Heart left ventricle (tissue), 16 donors: Measurements from ENCODE around the gene PARN. TPM values are rescaled to one million over a fixed set of nuclear protein-coding genes. Genes with fewer than 3 reads are reported as not detected.

ENCODE experiments used
- ATAC-seq, 4 donors: fragments of 200-7000 bp; cut with Tn5 transposase; one replicate each; pipeline ENCODE4 v1.9.1; 2020 to 2022; ENCODE audit warnings: moderate library complexity in 4 of 4, mild to moderate bottlenecking in 3 of 4, moderate number of reproducible peaks in 1 of 4
- DNase-seq, 5 donors: peaks; one replicate each; pipeline ENCODE4 v3.0.0-alpha.2; 2020
- H3K27ac ChIP-seq, 12 donors: fragments of 200-600 bp; sonication (generic) in 4 of 12; one replicate each; pipeline versions ENCODE4 v1.5.0 to v1.8.0; 2016 to 2022; ENCODE audit warnings: mild to moderate bottlenecking in 2 of 12
- H3K27me3 ChIP-seq, 9 donors: fragments of 200-600 bp; sonication (generic) in 2 of 9; one replicate each; pipeline versions ENCODE4 v1.5.1 to v1.8.0; 2016 to 2022; ENCODE audit warnings: mild to moderate bottlenecking in 3 of 9
- H3K36me3 ChIP-seq, 9 donors: fragments of 200-600 bp; sonication (generic) in 2 of 9; one replicate each; pipeline versions ENCODE4 v1.5.0 to v1.8.0; 2018 to 2022; ENCODE audit warnings: mild to moderate bottlenecking in 2 of 9
- H3K4me1 ChIP-seq, 12 donors: fragments of 200-600 bp; sonication (generic) in 4 of 12; one replicate each; pipeline versions ENCODE4 v1.5.0 to v1.8.0; 2016 to 2022; ENCODE audit warnings: mild to moderate bottlenecking in 3 of 12
- H3K4me3 ChIP-seq, 12 donors: fragments of 200-600 bp; sonication (generic) in 4 of 12; one replicate each; pipeline versions ENCODE4 v1.5.0 to v1.8.0; 2017 to 2022; ENCODE audit warnings: mild to moderate bottlenecking in 9 of 12, moderate library complexity in 4 of 12
- H3K9me3 ChIP-seq, 12 donors: fragments of 200-600 bp; sonication (generic) in 4 of 12; one replicate each; pipeline versions ENCODE4 v1.5.0 to v1.8.0; 2016 to 2022; ENCODE audit warnings: mild to moderate bottlenecking in 1 of 12
- POLR2A ChIP-seq, 2 donors: fragments of 450-650 bp; IDR thresholded peaks; one replicate each; pipeline ENCODE4 v1.6.1; 2017; ENCODE audit warnings: antibody characterized with exemption in 2 of 2, mild to moderate bottlenecking in 2 of 2, moderate library complexity in 2 of 2
- WGBS, 4 donors: extraction: QIAGEN DNeasy Blood & Tissue Kit in 2 of 4; methylation state at CpG; one replicate each; pipeline versions ENCODE4 v1.1.5 to v1.1.7; 2013 to 2018; 5-methylcytosine and 5-hydroxymethylcytosine counted together
- intact Hi-C, 10 donors: fragments of 100-400 bp; cut with DNase I; formaldehyde crosslinking; loops; one replicate each; pipeline versions ENCODE4 v1.11.1 to v1.14.2; 2022
- polyA plus RNA-seq, 2 donors: library from polyadenylated mRNA; stranded (reverse); fragments of 200-250 nt; gene quantifications; one replicate each; pipeline ENCODE4 v1.2.3, GENCODE V29; 2013
- total RNA-seq, 9 donors: library from RNA; depleted of rRNA in 2 of 9; stranded (reverse); fragments of >200 nt in 2 of 9; fragmentation: NEBNext Ultra II Directional in 3 of 9; extraction: Animal tissue kit (Norgen Biotek cat#: 25700) in 3 of 9; gene quantifications; one replicate each; pipeline versions ENCODE4 v1.1.0 to v1.2.4, GENCODE V29; 2016 to 2023
- TF ChIP-seq, protein P1 (sequence below), 12 donors: fragments of 200-600 bp; sonication (generic) in 4 of 12; IDR thresholded peaks; one replicate each; pipeline versions ENCODE4 v1.5.0 to v1.8.0; 2018 to 2022; ENCODE audit warnings: antibody characterized with exemption in 12 of 12, mild to moderate bottlenecking in 5 of 12
- donor health status: ischemic (EF 13 %, LVEDD 7.1; RV severe dilation, severe dysfunction).
- donor health status: healthy with polysubstance abuse.
- donor health status: DM: no; HTN: yes; CAD: no.
- donor health status: DM: no; HTN: no; CAD: no.
- donor health status: ischemic (EF 25% LVEDD 6.9; RV normal size, moderate dysfunction).
- donor health status: ischemic (EF 25% LVEDD 5.7; RV mildly dilated, moderate dysfunction).
- donor health status: healthy.
- donor health status: DM: yes; HTN: yes; CAD: no.
- donor health status: ischemic (EF 35%, LVEDD 5.7; RV mildly dilated, moderate dysfunction).
- donor health status: nonischemic (EF 11% LVEDD 7.7; RV severe dilation, severe dysfunction).
- donor health status: DM: yes; HTN: yes; CAD: no.
- donor health status: PGD.
- donor health status: ischemic (EF 29% LVEDD 5.4; RV normal size, mild dysfunction).
- donor health status: nonischemic (EF 23%, LVEDD 6.1; RV moderate dilation, normal function).

Gene PARN
- total and polyA plus RNA-seq, 11 donors: 7.7 to 25.9 (median 19.8) TPM

DNA sequence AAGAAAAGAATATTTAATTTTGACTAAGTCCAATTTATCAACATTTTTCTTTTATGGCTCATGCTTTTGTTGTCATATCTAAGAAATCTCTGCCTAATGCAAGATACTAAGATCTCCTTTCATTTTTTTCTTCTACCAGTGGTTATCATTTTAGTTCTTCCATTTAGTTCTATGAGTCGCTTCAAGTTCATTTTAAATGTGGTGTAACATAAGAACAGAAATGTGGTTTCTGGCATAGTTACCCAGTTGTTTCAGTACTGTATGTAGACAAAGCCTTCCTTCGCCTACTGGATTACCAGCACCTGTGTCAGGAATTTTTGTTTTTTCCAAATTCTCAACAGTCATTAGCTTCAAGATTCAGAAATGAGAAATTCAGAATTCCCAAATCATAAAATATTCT lies 175.7 kb downstream of the PARN start:
- Histone ChIP-seq H3K27me3 (no peaks in the 10 kb centered on the region), H3K4me3 (no peak overlapping the region), H3K36me3 (no peaks in the 10 kb centered on the region), H3K4me1 (peaks cover 0 to 15% (median 9%) of the 10 kb centered on the region in 12 donors), H3K9me3 (no peaks in the 10 kb centered on the region), H3K27ac (no peak overlapping the region)
- intact Hi-C loops: loop anchor here in 1 of 10 donors (10.0 kb wide), 1 partner anchor 150 kb away; no protein-coding TSS in a partner anchor
- ATAC-seq: no peak
- no peak for TF ChIP-seq POLR2A (IDR thresholded peaks at IDR 0.05)
- TF ChIP-seq, protein P1, sequence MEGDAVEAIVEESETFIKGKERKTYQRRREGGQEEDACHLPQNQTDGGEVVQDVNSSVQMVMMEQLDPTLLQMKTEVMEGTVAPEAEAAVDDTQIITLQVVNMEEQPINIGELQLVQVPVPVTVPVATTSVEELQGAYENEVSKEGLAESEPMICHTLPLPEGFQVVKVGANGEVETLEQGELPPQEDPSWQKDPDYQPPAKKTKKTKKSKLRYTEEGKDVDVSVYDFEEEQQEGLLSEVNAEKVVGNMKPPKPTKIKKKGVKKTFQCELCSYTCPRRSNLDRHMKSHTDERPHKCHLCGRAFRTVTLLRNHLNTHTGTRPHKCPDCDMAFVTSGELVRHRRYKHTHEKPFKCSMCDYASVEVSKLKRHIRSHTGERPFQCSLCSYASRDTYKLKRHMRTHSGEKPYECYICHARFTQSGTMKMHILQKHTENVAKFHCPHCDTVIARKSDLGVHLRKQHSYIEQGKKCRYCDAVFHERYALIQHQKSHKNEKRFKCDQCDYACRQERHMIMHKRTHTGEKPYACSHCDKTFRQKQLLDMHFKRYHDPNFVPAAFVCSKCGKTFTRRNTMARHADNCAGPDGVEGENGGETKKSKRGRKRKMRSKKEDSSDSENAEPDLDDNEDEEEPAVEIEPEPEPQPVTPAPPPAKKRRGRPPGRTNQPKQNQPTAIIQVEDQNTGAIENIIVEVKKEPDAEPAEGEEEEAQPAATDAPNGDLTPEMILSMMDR (IDR thresholded peaks at IDR 0.05): no peak
- DNase-seq: no peak
- 95 to 99% (median 97%) methylated on average over 2 of the region's 2 CpGs for WGBS, 4 donors

DNA sequence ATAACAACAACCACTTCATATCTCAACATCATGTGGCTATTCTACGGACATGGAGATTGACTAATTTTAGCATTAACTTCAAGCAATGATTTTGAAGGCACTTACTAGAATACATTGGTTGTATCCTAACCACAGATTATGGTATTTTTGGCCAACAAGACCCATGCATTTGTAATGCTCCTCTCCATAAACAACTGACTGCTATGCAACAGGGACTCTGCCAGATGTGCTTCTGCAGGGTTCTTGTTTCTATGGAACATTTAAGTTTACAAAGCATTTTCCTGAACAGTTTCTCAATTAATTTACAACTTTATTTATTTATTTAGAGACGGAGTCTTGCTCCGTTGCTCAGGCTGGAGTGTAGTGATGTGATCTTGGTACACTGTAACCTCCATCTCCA lies 178.0 kb downstream of the PARN start:
- H3K36me3 ChIP-seq: no peaks in the 10 kb centered on the region
- DNase-seq (no peak), ATAC-seq (no peak)
- H3K9me3 ChIP-seq: no peaks in the 10 kb centered on the region
- no peak overlapping the region for H3K4me3 ChIP-seq
- H3K4me1 ChIP-seq: peaks cover 0 to 16% (median 9%) of the 10 kb centered on the region in 12 donors
- 95 to 98% (median 97%) methylated on average over 3 of the region's 3 CpGs for WGBS, 4 donors
- TF ChIP-seq POLR2A (IDR thresholded peaks at IDR 0.05): no peak
- TF ChIP-seq, protein P1 (IDR thresholded peaks at IDR 0.05): no peak
- H3K27ac ChIP-seq: no peak overlapping the region
- H3K27me3 ChIP-seq: no peaks in the 10 kb centered on the region
- intact Hi-C loops: loop anchor here in 1 of 10 donors (10.0 kb wide), 1 partner anchor 147 kb away; no protein-coding TSS in a partner anchor

DNA sequence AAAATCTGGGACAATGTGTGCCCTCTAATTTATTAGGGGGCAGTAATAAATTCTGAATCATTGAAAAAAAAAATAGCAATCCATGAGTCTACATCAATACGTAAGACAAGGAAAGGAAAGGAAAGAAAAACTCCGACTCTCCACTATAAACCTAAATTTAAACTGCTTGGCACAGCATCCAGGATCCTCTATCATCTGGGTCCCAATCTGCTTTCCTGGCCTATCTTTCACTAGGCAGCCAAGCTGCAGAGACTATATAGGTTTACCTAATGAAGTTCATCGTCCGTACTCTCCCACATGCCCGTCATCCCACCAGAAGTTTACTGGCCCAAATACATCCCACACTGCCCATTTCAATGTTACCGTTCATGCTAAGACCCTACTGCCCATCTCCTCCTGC lies 179.2 kb downstream of the PARN start:
- Histone ChIP-seq H3K36me3 (peaks cover 0 to 12% (median 4%) of the 10 kb centered on the region in 9 donors), H3K9me3 (no peaks in the 10 kb centered on the region), H3K4me3 (no peak overlapping the region), H3K27ac (no peak overlapping the region), H3K27me3 (no peaks in the 10 kb centered on the region), H3K4me1 (peaks cover 0 to 16% (median 9%) of the 10 kb centered on the region in 12 donors)
- WGBS, 4 donors: 68 to 72% (median 69%) methylated on average over 6 of the region's 6 CpGs
- DNase-seq (no peak), ATAC-seq (no peak)
- TF ChIP-seq, protein P1 (IDR thresholded peaks at IDR 0.05): no peak
- TF ChIP-seq POLR2A (IDR thresholded peaks at IDR 0.05): no peak
- intact Hi-C loops: loop anchor here in 1 of 10 donors (10.0 kb wide), 1 partner anchor 146 kb away; no protein-coding TSS in a partner anchor

DNA sequence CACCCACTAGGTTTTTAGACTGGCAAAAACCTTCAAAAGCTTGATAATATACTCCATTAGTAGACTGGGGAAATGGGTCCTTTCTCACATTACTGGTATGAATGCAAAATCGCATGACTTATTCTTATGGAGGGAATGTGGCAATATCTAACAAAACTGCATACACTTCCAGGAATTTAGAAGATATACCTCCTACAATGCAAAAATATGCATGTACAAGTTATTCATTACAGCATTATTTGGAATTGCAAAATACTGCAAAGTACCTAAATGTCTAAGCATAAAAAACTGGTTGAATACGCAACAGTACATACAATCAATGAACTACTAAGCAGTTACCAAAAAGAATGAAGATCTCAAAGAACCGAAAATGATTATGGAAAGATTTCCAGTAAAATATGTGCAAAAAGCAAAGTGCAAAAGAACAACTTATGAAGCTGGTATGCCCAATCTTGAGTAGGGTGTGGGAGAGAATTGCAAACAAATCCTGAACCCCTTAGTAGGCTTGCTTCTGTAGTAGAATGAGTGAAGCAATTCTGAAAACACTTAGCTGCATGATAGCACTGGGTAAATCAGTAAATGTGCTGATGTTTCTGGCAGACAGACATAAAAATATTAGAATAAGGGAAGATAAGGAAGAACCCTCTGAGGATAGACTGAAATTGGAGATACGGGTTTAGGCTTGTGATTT lies 180.1 kb downstream of the PARN start:
- Histone ChIP-seq H3K4me1 (peaks cover 0 to 16% (median 9%) of the 10 kb centered on the region in 12 donors), H3K36me3 (peaks cover 0 to 20% (median 13%) of the 10 kb centered on the region in 9 donors), H3K9me3 (no peaks in the 10 kb centered on the region), H3K27ac (no peak overlapping the region), H3K4me3 (no peak overlapping the region), H3K27me3 (no peaks in the 10 kb centered on the region)
- WGBS, 4 donors: 79 to 86% (median 83%) methylated on average over 4 of the region's 4 CpGs
- intact Hi-C loops: loop anchor here in 1 of 10 donors (10.0 kb wide), 1 partner anchor 145 kb away; no protein-coding TSS in a partner anchor
- DNase-seq: no peak
- no peak for ATAC-seq
- TF ChIP-seq, protein P1 (IDR thresholded peaks at IDR 0.05): no peak
- TF ChIP-seq POLR2A (IDR thresholded peaks at IDR 0.05): no peak
